ENCODE measurements around the gene SCYL3. TPM values are rescaled to one million over a fixed set of nuclear protein-coding genes. Genes with fewer than 3 reads are reported as not detected.

The SCYL3 gene
- total RNA-seq, 1 donor from 2014 or later, result 6.4 TPM

DNA sequence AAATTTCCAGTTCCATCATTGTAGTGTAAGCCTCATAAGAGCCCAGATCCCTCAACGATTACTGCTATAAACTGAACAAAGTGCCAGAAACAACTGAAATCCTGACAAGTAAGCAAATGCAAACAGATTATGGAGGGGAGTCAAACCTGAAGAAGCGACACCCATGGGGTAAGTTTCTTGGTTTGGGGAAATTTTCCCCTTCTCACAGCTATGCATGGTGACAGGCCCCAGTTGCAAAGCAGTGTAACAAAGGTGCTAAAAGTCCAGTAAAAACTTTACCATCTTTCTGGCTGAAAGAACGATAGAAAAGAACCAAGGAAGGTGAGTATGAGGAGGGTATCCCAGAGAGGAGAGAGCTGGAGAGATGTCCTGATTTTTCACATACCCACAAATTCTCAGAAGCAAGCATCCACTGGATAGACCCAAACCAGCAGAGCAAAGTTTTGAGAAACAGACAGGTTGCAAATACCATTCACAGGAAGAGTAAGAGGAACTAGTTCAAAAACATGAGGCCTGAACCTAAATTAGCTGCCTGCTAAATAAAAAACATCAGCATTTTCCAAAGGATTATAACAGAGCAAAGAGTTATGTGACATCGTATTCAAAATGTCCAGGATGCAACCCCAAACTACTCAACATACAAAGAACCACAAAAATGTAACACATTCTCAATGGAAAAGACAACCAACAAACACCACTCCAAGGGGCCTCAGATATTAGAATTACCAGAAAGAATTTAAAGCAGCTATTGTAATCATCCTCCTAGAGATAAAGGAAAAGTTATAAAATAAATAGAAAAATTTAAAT lies 14.5 kb downstream of the SCYL3 start:
- no peak for DNase-seq (ENCODE audit: low read depth)
- no peaks in the 10 kb centered on the region for H3K27me3 ChIP-seq (ENCODE audit: control insufficient read depth, insufficient read depth, low read length)
- no peaks in the 10 kb centered on the region for H3K36me3 ChIP-seq (ENCODE audit: control insufficient read depth, insufficient read depth, low read length)
- TF ChIP-seq, protein P1, sequence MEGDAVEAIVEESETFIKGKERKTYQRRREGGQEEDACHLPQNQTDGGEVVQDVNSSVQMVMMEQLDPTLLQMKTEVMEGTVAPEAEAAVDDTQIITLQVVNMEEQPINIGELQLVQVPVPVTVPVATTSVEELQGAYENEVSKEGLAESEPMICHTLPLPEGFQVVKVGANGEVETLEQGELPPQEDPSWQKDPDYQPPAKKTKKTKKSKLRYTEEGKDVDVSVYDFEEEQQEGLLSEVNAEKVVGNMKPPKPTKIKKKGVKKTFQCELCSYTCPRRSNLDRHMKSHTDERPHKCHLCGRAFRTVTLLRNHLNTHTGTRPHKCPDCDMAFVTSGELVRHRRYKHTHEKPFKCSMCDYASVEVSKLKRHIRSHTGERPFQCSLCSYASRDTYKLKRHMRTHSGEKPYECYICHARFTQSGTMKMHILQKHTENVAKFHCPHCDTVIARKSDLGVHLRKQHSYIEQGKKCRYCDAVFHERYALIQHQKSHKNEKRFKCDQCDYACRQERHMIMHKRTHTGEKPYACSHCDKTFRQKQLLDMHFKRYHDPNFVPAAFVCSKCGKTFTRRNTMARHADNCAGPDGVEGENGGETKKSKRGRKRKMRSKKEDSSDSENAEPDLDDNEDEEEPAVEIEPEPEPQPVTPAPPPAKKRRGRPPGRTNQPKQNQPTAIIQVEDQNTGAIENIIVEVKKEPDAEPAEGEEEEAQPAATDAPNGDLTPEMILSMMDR (IDR thresholded peaks at IDR 0.05; ENCODE audit: insufficient read depth, low read length, poor library complexity, severe bottlenecking), result no peak
- no peak overlapping the region for H3K4me3 ChIP-seq (ENCODE audit: low read depth, low read length)

DNA sequence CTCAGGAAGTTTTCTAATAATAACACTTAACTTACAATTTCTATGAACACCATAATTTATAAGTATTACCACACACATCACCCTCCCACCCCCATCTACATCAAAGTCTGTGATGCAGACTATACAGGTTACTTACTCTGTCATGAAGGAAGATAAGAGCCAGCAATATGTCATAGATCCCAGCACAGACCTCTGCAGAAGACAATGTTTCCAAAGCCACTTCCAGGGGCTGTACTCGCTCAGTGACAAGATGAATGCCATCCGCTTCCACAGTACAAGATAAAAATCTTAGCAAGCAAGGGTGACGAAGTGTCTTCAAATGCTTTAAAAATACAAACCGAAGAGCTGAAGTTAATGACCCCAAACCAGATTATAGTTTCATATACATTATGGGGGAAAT lies 15.2 kb downstream of the SCYL3 start:
- DNase-seq (ENCODE audit: low read depth), result no peak
- Histone ChIP-seq H3K4me3 (ENCODE audit: low read depth, low read length) (no peak overlapping the region), H3K36me3 (ENCODE audit: control insufficient read depth, insufficient read depth, low read length) (no peaks in the 10 kb centered on the region), H3K27me3 (ENCODE audit: control insufficient read depth, insufficient read depth, low read length) (no peaks in the 10 kb centered on the region)
- TF ChIP-seq, protein P1 (IDR thresholded peaks at IDR 0.05; ENCODE audit: insufficient read depth, low read length, poor library complexity, severe bottlenecking), result no peak

DNA sequence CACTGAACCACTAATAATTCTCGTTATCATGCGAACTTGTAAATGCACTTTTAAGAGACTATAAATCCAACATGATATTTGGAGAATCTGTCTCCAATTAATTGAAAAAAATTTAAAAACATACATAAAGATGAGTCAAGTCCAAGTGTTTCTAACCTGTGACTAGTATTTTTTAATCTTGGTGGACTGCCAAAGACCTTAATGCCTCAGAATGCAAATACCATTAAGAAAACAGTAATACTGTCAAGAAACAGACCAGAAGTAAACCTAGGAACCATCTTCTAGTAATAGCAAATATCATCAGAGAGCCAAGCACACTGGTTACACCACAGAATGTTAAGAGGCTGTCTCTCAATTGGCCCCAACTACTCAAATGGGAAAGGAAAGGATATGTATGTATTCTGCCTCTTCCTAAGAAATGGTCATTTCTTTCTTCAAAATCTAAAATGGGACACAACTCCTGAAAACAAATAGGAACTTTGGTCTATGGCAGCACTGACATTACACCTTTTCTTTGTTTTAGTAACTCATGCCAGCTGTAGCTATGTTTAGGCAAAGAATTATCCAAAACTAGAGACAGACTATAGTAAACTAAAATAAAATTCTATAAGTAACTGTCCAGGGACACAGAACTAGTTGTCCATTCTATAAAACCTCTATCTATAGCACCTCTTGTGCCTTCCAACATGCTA lies 15.8 kb downstream of the SCYL3 start:
- Histone ChIP-seq H3K36me3 (ENCODE audit: control insufficient read depth, insufficient read depth, low read length) (no peaks in the 10 kb centered on the region), H3K4me3 (ENCODE audit: low read depth, low read length) (no peak overlapping the region), H3K27me3 (ENCODE audit: control insufficient read depth, insufficient read depth, low read length) (no peaks in the 10 kb centered on the region)
- TF ChIP-seq, protein P1 (IDR thresholded peaks at IDR 0.05; ENCODE audit: insufficient read depth, low read length, poor library complexity, severe bottlenecking), result no peak
- no peak for DNase-seq (ENCODE audit: low read depth)

DNA sequence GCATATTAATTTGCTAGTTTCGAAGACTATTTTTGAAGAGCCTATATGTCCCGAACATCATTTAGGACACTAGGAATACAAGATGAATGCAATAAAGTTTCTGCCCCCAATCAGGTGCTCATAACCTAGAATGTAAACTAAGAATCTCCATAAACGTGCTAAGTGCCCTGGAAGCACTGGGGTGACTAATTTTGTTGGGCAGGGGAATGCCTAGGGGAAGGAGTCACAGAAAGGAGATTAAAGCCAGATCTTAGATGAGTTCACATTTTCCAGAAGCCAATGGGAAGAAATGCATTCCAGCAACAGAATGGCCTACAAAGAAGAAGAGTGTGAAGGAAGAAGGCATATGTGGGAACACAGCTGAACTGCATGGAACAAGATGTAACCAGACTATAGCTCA lies 19.5 kb downstream of the SCYL3 start:
- no peak for DNase-seq (ENCODE audit: low read depth)
- TF ChIP-seq, protein P1 (IDR thresholded peaks at IDR 0.05; ENCODE audit: insufficient read depth, low read length, poor library complexity, severe bottlenecking), result no peak
- Histone ChIP-seq H3K4me3 (ENCODE audit: low read depth, low read length) (no peak overlapping the region), H3K36me3 (ENCODE audit: control insufficient read depth, insufficient read depth, low read length) (no peaks in the 10 kb centered on the region), H3K27me3 (ENCODE audit: control insufficient read depth, insufficient read depth, low read length) (no peaks in the 10 kb centered on the region)

DNA sequence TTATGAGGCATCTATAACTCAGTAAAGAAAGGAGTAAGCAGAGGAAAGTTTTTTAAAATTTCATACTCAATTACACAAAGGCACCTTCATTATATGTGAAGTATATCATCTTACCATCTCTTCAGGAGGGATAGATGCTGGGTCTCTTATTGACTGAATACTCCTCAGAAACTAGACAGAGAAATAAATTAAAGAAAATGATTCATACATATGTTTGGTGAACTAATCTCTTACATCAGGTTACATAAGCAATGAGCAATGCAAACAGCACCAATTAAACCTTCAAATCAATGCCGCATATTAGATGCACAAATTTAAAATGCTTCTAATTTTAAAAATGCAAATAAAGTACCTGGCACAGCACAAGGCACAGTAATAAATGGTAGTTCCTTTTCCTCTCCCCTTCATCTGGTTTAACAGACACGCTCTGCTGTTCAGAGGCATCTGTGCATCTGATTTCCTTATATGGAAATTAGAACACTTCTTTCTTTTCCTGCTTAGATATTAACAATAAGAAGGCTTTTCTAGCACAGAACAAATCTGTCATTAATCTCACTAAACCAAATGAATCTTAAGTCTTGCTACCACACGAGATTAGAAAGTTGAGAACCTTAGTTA lies 20.0 kb downstream of the SCYL3 start:
- DNase-seq (ENCODE audit: low read depth), result no peak
- no peaks in the 10 kb centered on the region for H3K36me3 ChIP-seq (ENCODE audit: control insufficient read depth, insufficient read depth, low read length)
- TF ChIP-seq, protein P1 (IDR thresholded peaks at IDR 0.05; ENCODE audit: insufficient read depth, low read length, poor library complexity, severe bottlenecking), result no peak
- no peak overlapping the region for H3K4me3 ChIP-seq (ENCODE audit: low read depth, low read length)
- H3K27me3 ChIP-seq (ENCODE audit: control insufficient read depth, insufficient read depth, low read length), result no peaks in the 10 kb centered on the region

Data from kidney epithelial cell (primary cell).